Left renal cortex interstitium (tissue), 4 donors: ENCODE results near the gene KRTAP22-2. TPM values are rescaled to one million over a fixed set of nuclear protein-coding genes. Genes with fewer than 3 reads are reported as not detected.

Source experiments
- DNase-seq, 4 donors: peaks; one replicate each; pipeline ENCODE4 v3.0.0-alpha.2; 2013; ENCODE audit warnings: low read depth in 4 of 4, low spot score in 2 of 4, missing footprints in 1 of 4
- polyA plus RNA-seq, 4 donors: library from polyadenylated mRNA; unstranded; fragments of 120-200 nt; gene quantifications; one replicate each; pipeline ENCODE4 v1.2.1, GENCODE V29; 2013; ENCODE audit not compliant: insufficient read length in 4 of 4

Gene KRTAP22-2
- polyA plus RNA-seq, 4 donors: not detected

DNA sequence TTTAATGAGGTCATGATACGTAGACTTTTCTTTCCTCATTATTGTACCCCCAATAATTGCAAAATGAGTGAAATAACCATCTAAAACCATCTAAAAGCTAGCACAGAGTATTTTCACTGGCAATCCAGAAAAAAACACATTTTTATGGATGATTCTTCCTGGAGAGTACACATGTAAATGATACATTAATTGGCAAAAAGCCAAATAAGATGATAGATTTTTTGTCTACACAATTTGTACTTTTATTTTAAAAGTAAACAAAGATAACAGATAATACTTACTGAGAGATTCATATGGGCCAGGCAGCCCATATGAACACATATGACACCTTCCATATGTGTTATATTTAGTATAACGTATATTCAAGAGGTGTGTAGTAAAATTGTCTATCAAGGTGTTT is 26.6 kb downstream of the KRTAP22-2 start:
- DNase-seq: no peak

DNA sequence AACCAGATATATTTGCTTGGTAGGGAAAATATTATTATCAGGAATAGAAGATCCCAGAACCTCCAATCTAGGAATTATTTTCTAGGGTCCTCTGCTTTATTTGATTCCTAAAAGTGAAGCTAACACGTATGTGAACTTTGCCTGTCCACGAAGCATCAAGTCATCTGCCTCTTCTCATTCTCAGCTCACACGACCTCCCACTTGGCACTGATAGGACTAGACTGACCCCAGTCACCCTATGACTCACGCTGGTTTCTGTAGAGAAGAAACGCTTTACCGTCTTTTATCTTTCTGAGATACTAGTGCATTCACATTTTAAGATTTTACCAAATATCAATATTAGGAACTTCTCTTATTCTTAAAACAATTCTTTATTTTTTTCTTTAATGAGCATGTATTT is 27.1 kb downstream of the KRTAP22-2 start:
- DNase-seq: no peak

DNA sequence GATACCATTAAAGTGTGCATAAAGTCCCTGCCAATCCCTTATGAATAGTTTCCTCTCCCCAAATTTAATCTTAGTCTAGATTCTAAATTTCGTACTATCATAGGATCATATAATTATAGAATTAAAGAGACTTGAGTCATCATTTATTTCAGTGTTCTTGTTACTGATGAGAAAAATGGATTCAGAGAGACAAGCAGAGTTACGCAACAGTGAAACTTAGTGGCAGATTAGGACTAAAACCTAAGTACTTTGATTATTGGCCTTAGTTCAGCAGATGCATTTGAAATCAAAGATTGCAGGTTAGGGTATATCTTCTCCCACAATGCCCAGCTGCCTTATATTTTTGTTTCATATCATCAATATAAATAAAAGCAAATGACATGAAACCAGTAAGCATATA is 28.2 kb downstream of the KRTAP22-2 start:
- no peak for DNase-seq

DNA sequence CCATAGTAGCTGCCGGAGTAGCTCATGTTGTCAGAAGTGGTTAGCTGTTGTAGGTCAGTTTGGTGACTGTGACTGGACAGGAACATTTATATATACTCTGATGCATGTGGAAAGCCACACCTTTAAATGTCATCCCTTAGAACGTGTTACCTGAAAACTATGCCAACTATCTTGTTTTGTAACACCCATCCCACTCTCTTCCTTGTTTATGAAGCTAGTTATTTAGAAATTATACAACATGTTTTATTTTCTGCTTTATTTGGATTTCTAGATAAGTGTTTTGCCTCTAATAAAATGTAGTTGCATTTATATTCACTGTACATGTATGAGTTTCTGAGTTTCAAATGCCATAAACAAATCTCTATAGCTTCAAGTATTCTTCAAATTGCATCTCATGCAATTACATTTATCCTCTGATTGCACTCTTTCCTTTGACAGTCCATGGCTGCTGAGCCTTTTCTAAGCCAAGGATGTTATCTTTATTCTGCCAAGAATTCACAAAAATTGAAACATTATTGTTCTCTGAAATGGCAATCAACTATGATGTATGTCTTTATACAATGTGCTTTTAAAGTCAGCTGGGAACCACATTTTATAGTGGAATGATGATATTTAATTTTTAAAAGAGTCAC is 28.8 kb downstream of the KRTAP22-2 start, which contains the start of gene KRTAP19-7:
TSS of gene KRTAP19-7 (minus strand) at position 51 of the 632 bp plus-strand sequence. CDS start at position 26, 25 bp downstream.
- DNase-seq: no peak

DNA sequence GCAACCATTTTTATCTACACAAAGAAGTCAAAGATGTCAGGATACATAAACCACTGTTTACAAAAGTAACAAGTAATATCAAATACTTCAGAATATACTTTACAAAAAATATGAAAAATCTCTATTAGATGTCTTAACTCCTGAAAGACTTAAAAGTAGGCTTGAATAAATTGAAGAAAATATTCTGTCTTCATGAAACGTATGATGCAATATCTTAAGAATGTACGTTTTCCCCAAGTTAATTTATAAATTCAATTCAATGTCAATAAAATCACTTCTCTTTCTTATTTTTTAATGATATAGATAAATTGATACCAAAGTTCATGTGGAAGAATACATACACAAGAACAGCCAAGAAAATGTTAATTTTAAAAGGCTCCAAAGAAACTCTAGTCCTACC is 35.1 kb downstream of the KRTAP22-2 start:
- DNase-seq: no peak

DNA sequence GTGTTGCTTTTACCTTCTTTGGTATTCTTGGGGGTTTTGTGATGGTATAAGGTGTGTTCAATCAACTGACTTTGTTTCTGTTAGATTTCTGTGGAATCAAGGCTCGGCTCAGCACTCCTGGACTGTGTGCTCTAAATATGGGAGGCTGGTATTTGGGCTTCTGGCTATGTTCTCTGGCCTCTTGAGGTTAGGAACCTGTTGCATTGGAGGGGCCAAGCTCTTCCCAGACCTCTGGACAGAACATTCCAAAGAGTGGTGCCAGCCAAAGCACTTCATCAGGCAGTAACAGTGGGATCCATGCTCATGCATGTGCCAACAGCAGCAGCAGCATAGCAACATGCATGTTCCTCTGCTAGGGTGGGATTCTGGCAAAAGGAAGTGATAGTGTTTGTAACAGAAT is 37.4 kb downstream of the KRTAP22-2 start:
- no peak for DNase-seq

DNA sequence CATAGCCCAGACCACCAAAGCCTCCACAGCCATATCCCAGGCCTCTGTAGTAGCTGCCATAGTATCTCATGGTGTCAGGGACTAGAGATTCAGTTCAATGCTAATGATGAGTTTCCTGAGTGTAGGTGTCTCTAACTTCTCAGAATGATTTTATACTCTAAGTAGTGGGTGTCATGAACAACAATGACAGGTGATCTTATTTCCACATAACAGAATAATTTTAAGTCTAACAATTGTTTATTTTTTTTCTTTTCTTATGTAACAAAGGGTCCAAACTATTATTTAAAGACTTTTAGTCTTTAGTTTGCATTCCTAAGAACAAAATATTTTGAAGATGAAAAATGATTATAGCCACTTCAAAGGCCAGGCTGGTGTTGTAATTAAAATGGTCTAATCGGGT is 48.4 kb downstream of the KRTAP22-2 start, which contains the start of gene KRTAP19-6:
TSS of gene KRTAP19-6 (minus strand) at position 101 of the 400 bp plus-strand sequence. CDS start at position 70, 31 bp downstream.
- no peak for DNase-seq

Other genes with a start within 250 kb of the KRTAP22-2 start
- not detected for gene KRTAP23-1, start 241.8 kb downstream of the KRTAP22-2 start, polyA plus RNA-seq
- gene KRTAP13-2, start 218.1 kb downstream of the KRTAP22-2 start, polyA plus RNA-seq: not detected
- not detected for gene KRTAP13-1, start 194.4 kb downstream of the KRTAP22-2 start, polyA plus RNA-seq
- not detected for gene KRTAP13-3, start 164.5 kb downstream of the KRTAP22-2 start, polyA plus RNA-seq
- not detected for gene KRTAP13-4, start 160.2 kb downstream of the KRTAP22-2 start, polyA plus RNA-seq
- not detected for gene KRTAP15-1, start 150.1 kb downstream of the KRTAP22-2 start, polyA plus RNA-seq
- gene KRTAP19-1, start 110.0 kb downstream of the KRTAP22-2 start, polyA plus RNA-seq: not detected
- not detected for gene KRTAP19-2, start 103.0 kb downstream of the KRTAP22-2 start, polyA plus RNA-seq
- gene KRTAP19-3, start 98.4 kb downstream of the KRTAP22-2 start, polyA plus RNA-seq: not detected
- gene KRTAP19-4, start 93.2 kb downstream of the KRTAP22-2 start, polyA plus RNA-seq: not detected
- not detected for gene KRTAP19-5, start 88.3 kb downstream of the KRTAP22-2 start, polyA plus RNA-seq
- gene KRTAP19-6, start 48.5 kb downstream of the KRTAP22-2 start, polyA plus RNA-seq: not detected
- not detected for gene KRTAP19-7, start 29.1 kb downstream of the KRTAP22-2 start, polyA plus RNA-seq
- gene KRTAP6-3, start 2.0 kb upstream of the KRTAP22-2 start, polyA plus RNA-seq: not detected
- gene KRTAP6-2, start 8.5 kb upstream of the KRTAP22-2 start, polyA plus RNA-seq: not detected
- not detected for gene KRTAP22-1, start 10.7 kb upstream of the KRTAP22-2 start, polyA plus RNA-seq
- gene KRTAP6-1, start 23.5 kb upstream of the KRTAP22-2 start, polyA plus RNA-seq: not detected
- gene KRTAP20-1, start 26.0 kb upstream of the KRTAP22-2 start, polyA plus RNA-seq: not detected
- not detected for gene KRTAP20-4, start 30.2 kb upstream of the KRTAP22-2 start, polyA plus RNA-seq
- gene KRTAP20-2, start 44.8 kb upstream of the KRTAP22-2 start, polyA plus RNA-seq: not detected
- gene KRTAP20-3, start 52.5 kb upstream of the KRTAP22-2 start, polyA plus RNA-seq: not detected
- gene KRTAP21-3, start 128.4 kb upstream of the KRTAP22-2 start, polyA plus RNA-seq: not detected
- not detected for gene KRTAP21-2, start 156.9 kb upstream of the KRTAP22-2 start, polyA plus RNA-seq
- not detected for gene KRTAP21-1, start 165.0 kb upstream of the KRTAP22-2 start, polyA plus RNA-seq
- not detected for gene KRTAP8-1, start 222.9 kb upstream of the KRTAP22-2 start, polyA plus RNA-seq
- not detected for gene KRTAP7-1, start 239.4 kb upstream of the KRTAP22-2 start, polyA plus RNA-seq